ENCODE measurements around the gene IL15. TPM values are rescaled to one million over a fixed set of nuclear protein-coding genes. Genes with fewer than 3 reads are reported as not detected.

IL15 gene
- total RNA-seq, 1 donor from 2014 or later, result 6.6 TPM

- DNase-seq (ENCODE audit: low spot score), result no peak
Observed at GRCh38 chr4:141772838-141773237, 136.5 kb downstream of the IL15 start.

GRCh38 chr4:141782205-141782604 is 145.8 kb downstream of the IL15 start:
- no peak for DNase-seq (ENCODE audit: low spot score)

All from mucosa of gallbladder (tissue), 1 donor.